BJ (cell line): ENCODE results near the gene FHL5. TPM values are rescaled to one million over a fixed set of nuclear protein-coding genes. Genes with fewer than 3 reads are reported as not detected.

ENCODE experiments used
- CTCF ChIA-PET: fragments of 350-600 bp; formaldehyde crosslinking; extraction: SDS; loops from one replicate; lab custom pipeline; 2021; ENCODE audit warnings: antibody characterized with exemption, inconsistent platforms; lab: Yijun Ruan, JAX
- POLR2A ChIA-PET: fragments of 300-600 bp; sonication (Branson Sonifier 250); formaldehyde crosslinking; extraction: SDS; loops from one replicate; lab custom pipeline; 2021; ENCODE audit warnings: antibody characterized with exemption; lab: Charles Lee
- DNase-seq: peaks from one replicate; pipeline ENCODE4 v3.0.0-alpha.2; 2011; ENCODE audit warnings: low read depth
- H3K27me3 ChIP-seq: 2 replicates; pipeline ENCODE4 v1.6.0; 2011; ENCODE audit warnings: low read length; ENCODE audit not compliant: control insufficient read depth, insufficient read depth
- H3K36me3 ChIP-seq: 2 replicates; pipeline ENCODE4 v1.5.1; 2011; ENCODE audit warnings: low read length; ENCODE audit not compliant: control insufficient read depth, insufficient read depth
- H3K4me3 ChIP-seq: 2 replicates; pipeline ENCODE4 v1.5.1; 2011; ENCODE audit warnings: low read depth, mild to moderate bottlenecking, control low read depth, low read length
- polyA plus RNA-seq: library from polyadenylated mRNA; depleted of rRNA; stranded (reverse); fragments of >200 nt; gene quantifications from 2 replicates; pipeline ENCODE4 v1.2.3, GENCODE V29; 2011; rRNA removed
- small RNA-seq: library from RNA; depleted of rRNA; stranded (forward); fragments of <200 nt; gene quantifications from one replicate; pipeline ENCODE3, GENCODE V24; 2012; ENCODE audit warnings: low replicate concordance, low read depth; ENCODE audit not compliant: insufficient read length
- TF ChIP-seq, protein P1 (sequence below): IDR thresholded peaks from 2 replicates; pipeline ENCODE4 v1.5.1; 2011; ENCODE audit warnings: low read depth, mild to moderate bottlenecking, control low read depth, inconsistent platforms, low read length, moderate library complexity; ENCODE audit not compliant: insufficient read depth

FHL5 gene
- polyA plus RNA-seq, 1 experiment, result not detected

DNA sequence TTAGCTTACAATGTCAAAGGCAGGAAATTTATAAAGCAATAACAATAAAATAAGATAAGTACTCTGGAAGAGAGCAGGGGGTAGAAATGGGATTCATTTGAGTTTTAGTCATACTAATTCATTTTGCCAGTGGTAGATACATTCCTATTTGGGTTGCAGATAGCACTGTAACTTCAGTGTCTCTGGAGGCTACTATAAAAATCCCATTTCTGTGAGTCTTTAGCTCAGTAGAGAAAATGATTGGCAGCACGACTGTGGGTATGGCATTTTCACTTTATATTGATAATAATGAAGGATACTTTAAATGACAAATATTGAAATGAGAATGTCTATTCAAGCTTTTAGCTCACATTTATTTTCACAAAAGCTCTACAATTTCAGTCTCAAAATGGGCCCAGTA, 93.6 kb downstream of the FHL5 start:
- DNase-seq, result no peak
- ChIA-PET CTCF (no interaction called here), POLR2A (no interaction called here)
- H3K4me3 ChIP-seq, result no peak overlapping the region
- TF ChIP-seq, protein P1, sequence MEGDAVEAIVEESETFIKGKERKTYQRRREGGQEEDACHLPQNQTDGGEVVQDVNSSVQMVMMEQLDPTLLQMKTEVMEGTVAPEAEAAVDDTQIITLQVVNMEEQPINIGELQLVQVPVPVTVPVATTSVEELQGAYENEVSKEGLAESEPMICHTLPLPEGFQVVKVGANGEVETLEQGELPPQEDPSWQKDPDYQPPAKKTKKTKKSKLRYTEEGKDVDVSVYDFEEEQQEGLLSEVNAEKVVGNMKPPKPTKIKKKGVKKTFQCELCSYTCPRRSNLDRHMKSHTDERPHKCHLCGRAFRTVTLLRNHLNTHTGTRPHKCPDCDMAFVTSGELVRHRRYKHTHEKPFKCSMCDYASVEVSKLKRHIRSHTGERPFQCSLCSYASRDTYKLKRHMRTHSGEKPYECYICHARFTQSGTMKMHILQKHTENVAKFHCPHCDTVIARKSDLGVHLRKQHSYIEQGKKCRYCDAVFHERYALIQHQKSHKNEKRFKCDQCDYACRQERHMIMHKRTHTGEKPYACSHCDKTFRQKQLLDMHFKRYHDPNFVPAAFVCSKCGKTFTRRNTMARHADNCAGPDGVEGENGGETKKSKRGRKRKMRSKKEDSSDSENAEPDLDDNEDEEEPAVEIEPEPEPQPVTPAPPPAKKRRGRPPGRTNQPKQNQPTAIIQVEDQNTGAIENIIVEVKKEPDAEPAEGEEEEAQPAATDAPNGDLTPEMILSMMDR, result no peak
- H3K36me3 ChIP-seq, result no peaks in the 10 kb centered on the region
- H3K27me3 ChIP-seq, result no peaks in the 10 kb centered on the region

DNA sequence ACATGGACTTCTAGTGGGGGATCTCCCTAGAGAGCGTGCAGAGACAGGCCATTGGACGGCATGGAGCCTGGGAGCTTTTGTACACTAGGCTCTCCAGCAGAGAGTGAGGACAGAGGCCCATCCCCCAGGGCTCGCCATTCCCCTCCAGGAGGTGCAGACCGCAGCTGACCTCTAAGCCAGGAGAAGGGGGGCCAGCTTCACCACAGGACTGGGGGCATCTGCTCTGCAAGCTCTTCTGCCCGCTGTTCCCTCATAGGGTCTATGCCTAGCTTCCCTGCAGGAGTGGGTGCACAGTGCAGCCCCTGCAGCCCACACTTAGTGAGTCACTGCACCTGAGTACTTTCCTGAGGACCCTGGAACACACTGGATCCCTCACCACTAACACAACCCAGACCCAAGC, 94.4 kb downstream of the FHL5 start:
- TF ChIP-seq, protein P1, result no peak
- ChIA-PET CTCF (no interaction called here), POLR2A (no interaction called here)

DNA sequence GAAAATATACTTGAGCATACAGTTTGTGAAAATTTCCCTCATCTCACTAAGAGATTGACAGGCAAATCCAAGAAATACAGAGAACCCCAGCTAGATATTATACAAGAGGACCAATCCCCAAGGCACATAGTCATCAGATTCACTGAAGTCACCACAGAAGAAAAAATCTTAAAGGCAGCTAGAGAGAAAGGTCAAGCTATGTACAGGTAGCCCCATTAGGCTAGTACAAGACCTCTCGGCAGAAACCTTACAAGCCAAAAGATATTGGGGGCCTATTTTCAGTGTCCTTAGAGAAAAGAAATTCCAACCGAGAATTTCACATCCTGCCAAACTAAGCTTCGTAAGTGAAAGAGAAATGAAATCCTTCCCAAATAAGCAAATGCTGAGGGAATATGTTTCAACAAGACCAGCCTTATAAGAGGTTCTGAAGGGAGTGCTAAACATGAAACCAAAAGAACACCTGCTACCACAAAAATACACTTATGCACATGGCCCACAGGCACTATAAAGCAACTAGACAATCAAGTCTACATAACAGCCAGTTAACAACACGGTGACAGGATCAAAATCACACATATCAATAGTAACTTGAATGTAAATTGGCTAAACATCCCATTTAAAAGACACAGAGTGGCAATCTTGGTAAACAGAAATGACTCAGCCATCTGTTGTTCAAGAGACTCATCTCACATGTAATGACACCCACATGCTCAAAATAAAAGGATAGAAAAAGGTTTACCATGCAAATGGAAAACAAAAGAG, 96.3 kb downstream of the FHL5 start:
- H3K27me3 ChIP-seq, result no peaks in the 10 kb centered on the region
- no peaks in the 10 kb centered on the region for H3K36me3 ChIP-seq
- CTCF ChIA-PET, result no interaction called here
- no peak overlapping the region for H3K4me3 ChIP-seq
- TF ChIP-seq, protein P1, result no peak
- no peak for DNase-seq
- POLR2A ChIA-PET, result no interaction called here

More for the DNA sequence above, 94.4 kb downstream of the FHL5 start:
- H3K4me3 ChIP-seq, result no peak overlapping the region
- H3K36me3 ChIP-seq, result no peaks in the 10 kb centered on the region
- DNase-seq, result no peak
- no peaks in the 10 kb centered on the region for H3K27me3 ChIP-seq

Small RNAs within 50 kb of the gene (small RNA-seq; reads per million reads assigned to genes)
- not detected for gene RNU4-70P

Other genes with a start within 250 kb of the FHL5 start
- 4.5 and 9.2 TPM in 2 replicates for gene UFL1, start 41.3 kb upstream of the FHL5 start, polyA plus RNA-seq